PC-9 (cell line): Measurements from ENCODE around the gene AAK1. TPM values are rescaled to one million over a fixed set of nuclear protein-coding genes. Genes with fewer than 3 reads are reported as not detected.

Source experiments
- BruUV-seq: library from RNA; stranded (reverse); fragments of 400-500 nt; replicated peaks from 2 replicates; lab custom pipeline; 2021; lab: Mats Ljungman, UMichigan
- CTCF ChIA-PET: fragments of 300-600 bp; sonication (Branson Sonifier 250); formaldehyde crosslinking; loops from one replicate; lab custom pipeline; 2022; ENCODE audit warnings: antibody characterized with exemption; lab: Charles Lee
- POLR2A ChIA-PET: fragments of 300-600 bp; sonication (Branson Sonifier 250); formaldehyde crosslinking; loops from one replicate; lab custom pipeline; 2022; ENCODE audit warnings: antibody characterized with exemption; ENCODE audit not compliant: unreplicated experiment; lab: Charles Lee
- DNase-seq, 2 experiments: peaks; one replicate each; pipeline versions ENCODE4 v3.0.0 to v3.0.0-alpha.2; 2015 to 2022; ENCODE audit warnings: mixed read lengths in 1 of 2
- H2AFZ ChIP-seq: fragments of 200-600 bp; sonication (generic); 2 replicates; pipeline ENCODE4 v1.8.1; 2017; ENCODE audit warnings: antibody characterized with exemption
- H3F3A ChIP-seq: fragments of 200-600 bp; sonication (generic); 2 replicates; pipeline ENCODE4 v1.8.1; 2017; ENCODE audit warnings: antibody characterized with exemption, mild to moderate bottlenecking, low read depth; ENCODE audit not compliant: insufficient read depth
- H3K27ac ChIP-seq: fragments of 200-600 bp; sonication (generic); 2 replicates; pipeline ENCODE4 v1.6.1; 2016; ENCODE audit warnings: mixed run types
- H3K27me3 ChIP-seq: fragments of 200-600 bp; sonication (generic); 2 replicates; pipeline ENCODE4 v1.6.1; 2016; ENCODE audit warnings: low read depth, mixed run types; ENCODE audit not compliant: insufficient read depth
- H3K36me3 ChIP-seq: fragments of 200-600 bp; sonication (generic); 2 replicates; pipeline ENCODE4 v1.6.1; 2016; ENCODE audit warnings: low read depth, mixed run types
- H3K4me1 ChIP-seq: fragments of 200-600 bp; sonication (generic); replicated peaks from 2 replicates; pipeline ENCODE4 v1.6.1; 2016; ENCODE audit warnings: mixed run types; ENCODE audit not compliant: insufficient read depth
- H3K4me2 ChIP-seq: fragments of 200-600 bp; sonication (generic); 2 replicates; pipeline ENCODE4 v1.6.1; 2017; ENCODE audit warnings: mixed run types
- H3K4me3 ChIP-seq: fragments of 200-600 bp; sonication (generic); 2 replicates; pipeline ENCODE4 v1.6.1; 2016; ENCODE audit warnings: mixed run types
- H3K79me2 ChIP-seq: fragments of 200-600 bp; sonication (generic); 2 replicates; pipeline ENCODE4 v1.6.1; 2017; ENCODE audit warnings: low read depth, mixed run types
- H3K9me2 ChIP-seq: fragments of 200-600 bp; sonication (generic); 2 replicates; pipeline ENCODE4 v1.8.1; 2017; ENCODE audit warnings: mild to moderate bottlenecking; ENCODE audit not compliant: insufficient read depth
- H3K9me3 ChIP-seq: fragments of 200-600 bp; sonication (generic); 2 replicates; pipeline ENCODE4 v1.8.1; 2016; ENCODE audit warnings: low read depth; ENCODE audit not compliant: insufficient read depth
- H4K20me1 ChIP-seq: fragments of 200-600 bp; sonication (generic); 2 replicates; pipeline ENCODE4 v1.8.1; 2017; ENCODE audit not compliant: insufficient read depth
- EZH2 ChIP-seq: fragments of 200-600 bp; sonication (generic); IDR thresholded peaks from 2 replicates; pipeline ENCODE4 v1.8.0; 2017; ENCODE audit warnings: antibody characterized with exemption, low read depth
- intact Hi-C: fragments of 100-400 bp; cut with micrococcal nuclease; formaldehyde crosslinking; loops from one replicate; pipeline ENCODE4 v1.10.0; 2022; ENCODE audit not compliant: unreplicated experiment
- total RNA-seq: library from RNA; stranded (reverse); gene quantifications from 2 replicates; pipeline ENCODE4 v1.2.3, GENCODE V29; 2021
- TF ChIP-seq, protein P1 (sequence below): fragments of 200-600 bp; sonication (generic); conservative IDR thresholded peaks from 2 replicates; pipeline ENCODE4 v1.6.1; 2017; ENCODE audit warnings: mixed run types, antibody characterized with exemption, mild to moderate bottlenecking, moderate library complexity

The AAK1 gene
- total RNA-seq, 1 experiment from 2014 or later = 66.6 TPM

DNA sequence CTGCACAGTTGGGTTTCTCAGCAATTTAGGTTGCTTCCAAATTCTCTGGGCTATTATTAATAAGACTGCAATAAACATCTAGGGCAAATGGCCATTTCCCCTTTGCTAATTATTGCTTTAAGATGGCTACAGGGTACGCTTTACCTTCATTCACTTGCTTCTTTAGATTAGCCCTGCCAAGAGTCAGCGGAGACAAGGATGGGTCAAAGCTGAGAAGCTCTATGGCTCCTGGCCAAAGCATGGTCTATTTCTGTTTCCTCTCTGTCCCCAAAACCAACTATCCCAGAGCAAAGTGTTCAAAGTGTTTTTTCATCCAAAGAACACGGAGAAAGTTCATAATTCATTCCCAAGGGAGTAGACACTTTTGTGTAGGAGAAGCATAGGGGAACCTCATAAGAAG is 131.1 kb downstream of the AAK1 start:
- no peak overlapping the region for H3K4me2 ChIP-seq
- ChIA-PET POLR2A (no interaction called here), CTCF (no interaction called here)
- no peak overlapping the region for H3K4me3 ChIP-seq
- no peaks in the 10 kb centered on the region for H3K27me3 ChIP-seq
- H2AFZ ChIP-seq = no peak overlapping the region
- no peaks in the 10 kb centered on the region for H3K9me2 ChIP-seq
- no peaks in the 10 kb centered on the region for H3F3A ChIP-seq
- no peaks in the 10 kb centered on the region; the same call in 1 of the 2 replicates for H4K20me1 ChIP-seq
- TF ChIP-seq, protein P1, sequence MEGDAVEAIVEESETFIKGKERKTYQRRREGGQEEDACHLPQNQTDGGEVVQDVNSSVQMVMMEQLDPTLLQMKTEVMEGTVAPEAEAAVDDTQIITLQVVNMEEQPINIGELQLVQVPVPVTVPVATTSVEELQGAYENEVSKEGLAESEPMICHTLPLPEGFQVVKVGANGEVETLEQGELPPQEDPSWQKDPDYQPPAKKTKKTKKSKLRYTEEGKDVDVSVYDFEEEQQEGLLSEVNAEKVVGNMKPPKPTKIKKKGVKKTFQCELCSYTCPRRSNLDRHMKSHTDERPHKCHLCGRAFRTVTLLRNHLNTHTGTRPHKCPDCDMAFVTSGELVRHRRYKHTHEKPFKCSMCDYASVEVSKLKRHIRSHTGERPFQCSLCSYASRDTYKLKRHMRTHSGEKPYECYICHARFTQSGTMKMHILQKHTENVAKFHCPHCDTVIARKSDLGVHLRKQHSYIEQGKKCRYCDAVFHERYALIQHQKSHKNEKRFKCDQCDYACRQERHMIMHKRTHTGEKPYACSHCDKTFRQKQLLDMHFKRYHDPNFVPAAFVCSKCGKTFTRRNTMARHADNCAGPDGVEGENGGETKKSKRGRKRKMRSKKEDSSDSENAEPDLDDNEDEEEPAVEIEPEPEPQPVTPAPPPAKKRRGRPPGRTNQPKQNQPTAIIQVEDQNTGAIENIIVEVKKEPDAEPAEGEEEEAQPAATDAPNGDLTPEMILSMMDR = no peak
- no peak for TF ChIP-seq EZH2
- no peaks in the 10 kb centered on the region for H3K79me2 ChIP-seq
- no peaks in the 10 kb centered on the region for H3K4me1 ChIP-seq
- DNase-seq = no peak
- intact Hi-C loops = no loop called here
- no peak overlapping the region for H3K27ac ChIP-seq
- no peaks in the 10 kb centered on the region for H3K9me3 ChIP-seq
- no TSS peak for BruUV-seq
- H3K36me3 ChIP-seq = peaks cover 45% of the 10 kb centered on the region

DNA sequence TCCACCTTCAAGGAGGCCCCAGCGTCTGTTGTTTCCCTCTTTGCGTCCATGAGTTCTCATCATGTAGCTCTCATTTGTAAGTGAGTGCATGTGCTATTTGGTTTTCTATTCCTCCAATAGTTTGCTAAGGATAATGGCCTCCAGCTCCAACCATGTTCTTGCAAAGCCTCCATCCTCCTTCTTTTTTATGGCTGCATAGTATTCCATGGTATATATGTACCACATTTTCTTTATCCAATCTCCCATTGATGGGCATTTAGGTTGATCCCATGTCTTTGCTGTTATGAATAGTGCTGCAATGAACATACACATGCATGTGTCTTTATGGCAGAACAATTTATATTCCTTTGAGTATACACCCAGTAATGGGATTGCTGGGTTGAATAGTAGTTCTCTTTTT is 133.3 kb downstream of the AAK1 start:
- no peak overlapping the region for H3K4me3 ChIP-seq
- TF ChIP-seq EZH2 = no peak
- TF ChIP-seq, protein P1 = no peak
- POLR2A ChIA-PET = no interaction called here
- H3K4me2 ChIP-seq = no peak overlapping the region
- H3K9me2 ChIP-seq = no peaks in the 10 kb centered on the region
- H4K20me1 ChIP-seq = no peaks in the 10 kb centered on the region
- no peaks in the 10 kb centered on the region for H3K27me3 ChIP-seq
- no peaks in the 10 kb centered on the region for H3K4me1 ChIP-seq
- no peak overlapping the region for H3K27ac ChIP-seq
- H2AFZ ChIP-seq = no peak overlapping the region
- H3K36me3 ChIP-seq = peaks cover 55% of the 10 kb centered on the region
- no peaks in the 10 kb centered on the region for H3K79me2 ChIP-seq
- H3F3A ChIP-seq = no peaks in the 10 kb centered on the region
- intact Hi-C loops = no loop called here
- CTCF ChIA-PET = no interaction called here
- no TSS peak for BruUV-seq
- no peaks in the 10 kb centered on the region for H3K9me3 ChIP-seq
- DNase-seq = no peak

- no TSS peak for BruUV-seq
- ChIA-PET POLR2A (no interaction called here), CTCF (no interaction called here)
- Histone ChIP-seq H3K9me3 (no peaks in the 10 kb centered on the region), H2AFZ (no peak overlapping the region), H3K27me3 (no peaks in the 10 kb centered on the region), H3K27ac (no peak overlapping the region), H4K20me1 (no peaks in the 10 kb centered on the region), H3K4me2 (no peak overlapping the region), H3K4me1 (no peaks in the 10 kb centered on the region), H3K36me3 (peaks cover 53% of the 10 kb centered on the region), H3F3A (no peaks in the 10 kb centered on the region), H3K9me2 (no peaks in the 10 kb centered on the region), H3K79me2 (no peaks in the 10 kb centered on the region), H3K4me3 (no peak overlapping the region)
- no peak for DNase-seq
- intact Hi-C loops = no loop called here
- TF ChIP-seq EZH2 = no peak
- TF ChIP-seq, protein P1 = no peak
Measured at GRCh38 chr2:69509750-69510140, 133.8 kb downstream of the AAK1 start.
